ENCODE results near the gene CHCHD2.

DNA sequence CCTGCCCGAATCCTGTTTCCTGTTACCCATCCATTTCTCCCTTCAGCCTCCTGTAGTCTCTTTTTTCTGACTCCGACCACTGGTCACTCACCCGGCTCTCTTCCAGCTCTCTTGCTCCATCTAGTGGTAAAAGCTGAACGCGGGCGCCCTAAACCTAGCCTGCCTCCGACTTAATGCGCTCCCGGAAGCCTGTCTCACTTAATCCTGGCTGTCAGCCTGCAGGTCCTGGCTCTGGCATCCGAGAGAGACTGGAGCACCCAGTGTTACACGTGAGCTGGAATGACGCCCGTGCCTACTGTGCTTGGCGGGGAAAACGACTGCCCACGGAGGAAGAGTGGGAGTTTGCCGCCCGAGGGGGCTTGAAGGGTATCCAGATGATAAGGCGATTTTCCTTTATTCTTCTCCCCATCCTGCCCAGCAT, 31.9 kb downstream of the CHCHD2 start:
- TF ChIP-seq POLR2A (IDR thresholded peaks at IDR 0.05; ENCODE audit: low read depth, low read length): no peak
- TF ChIP-seq POLR2AphosphoS5 (IDR thresholded peaks at IDR 0.05; ENCODE audit: low read depth, low read length): no peak
- no peak for TF ChIP-seq SPI1 (IDR thresholded peaks at IDR 0.05; ENCODE audit: low read depth, low read length)
- no peak for TF ChIP-seq TAF1 (IDR thresholded peaks at IDR 0.05; ENCODE audit: low read depth, low read length)
- no peak for TF ChIP-seq POU2F2 (IDR thresholded peaks at IDR 0.05; ENCODE audit: low read depth, low read length)
